ENCODE measurements around the gene SMPDL3A. TPM values are rescaled to one million over a fixed set of nuclear protein-coding genes. Genes with fewer than 3 reads are reported as not detected.

SMPDL3A gene
- total and polyA plus RNA-seq, 2 donors (not counting 1 experiment from before 2014, with no cell fraction given), result 0.21 to 2.0 TPM

DNA sequence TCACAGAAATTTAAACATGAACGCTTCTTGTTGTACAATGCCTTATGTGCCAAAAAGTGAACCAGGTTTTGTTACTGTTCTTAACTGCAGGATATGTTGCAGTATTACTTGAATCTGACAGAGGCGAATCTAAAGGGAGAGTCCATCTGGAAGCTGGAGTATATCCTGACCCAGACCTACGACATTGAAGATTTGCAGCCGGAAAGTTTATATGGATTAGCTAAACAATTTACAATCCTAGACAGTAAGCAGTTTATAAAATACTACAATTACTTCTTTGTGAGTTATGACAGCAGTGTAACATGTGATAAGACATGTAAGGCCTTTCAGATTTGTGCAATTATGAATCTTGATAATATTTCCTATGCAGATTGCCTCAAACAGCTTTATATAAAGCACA lies 19.9 kb downstream of the SMPDL3A start:
- DNase-seq, result no peak
- WGBS (ENCODE audit: insufficient coverage), result 100% methylated on average over 1 of the region's 4 CpGs
- no peaks in the 10 kb centered on the region for H3K9me3 ChIP-seq (ENCODE audit: control extremely low read depth in 1 of 3, control insufficient read depth in 2 of 3, insufficient read depth in 1 of 3, low read length in 2 of 3)
- intact Hi-C loops (cut with micrococcal nuclease), result no loop called here
- Mint-ChIP-seq H3K9me3 (ENCODE audit: insufficient read depth) (no peaks in the 10 kb centered on the region), H3K4me1 (no peaks in the 10 kb centered on the region), H3K27ac (no peak overlapping the region), H3K27me3 (no peaks in the 10 kb centered on the region), H3K4me3 (no peak overlapping the region)
- no peak overlapping the region for H3K27ac ChIP-seq (ENCODE audit: low read length in 2 of 2)
- ChIA-PET POLR2A (no interaction called here), CTCF (no interaction called here)
- no peaks in the 10 kb centered on the region for H3K79me2 ChIP-seq (ENCODE audit: control insufficient read depth, insufficient read depth, low read length)
- no peaks in the 10 kb centered on the region for H3K36me3 ChIP-seq (replicated peaks in 1 of 2; ENCODE audit: control extremely low read depth in 1 of 2, control insufficient read depth in 1 of 2, extremely low read depth in 1 of 2, insufficient read depth in 2 of 2, low read length in 1 of 2)
- no peaks in the 10 kb centered on the region for H3K4me1 ChIP-seq (ENCODE audit: control insufficient read depth in 2 of 2, insufficient read depth in 2 of 2, low read length in 2 of 2)
- H3K4me3 ChIP-seq (ENCODE audit: control extremely low read depth in 1 of 5, extremely low read depth in 1 of 5, insufficient read depth in 1 of 5, low read depth in 2 of 5, low read length in 4 of 5), result no peak overlapping the region
- no peak for TF ChIP-seq EZH2 (IDR thresholded peaks at IDR 0.05; ENCODE audit: borderline replicate concordance, insufficient read depth, low read depth, low read length, poor library complexity, severe bottlenecking)
- TF ChIP-seq, protein P1, sequence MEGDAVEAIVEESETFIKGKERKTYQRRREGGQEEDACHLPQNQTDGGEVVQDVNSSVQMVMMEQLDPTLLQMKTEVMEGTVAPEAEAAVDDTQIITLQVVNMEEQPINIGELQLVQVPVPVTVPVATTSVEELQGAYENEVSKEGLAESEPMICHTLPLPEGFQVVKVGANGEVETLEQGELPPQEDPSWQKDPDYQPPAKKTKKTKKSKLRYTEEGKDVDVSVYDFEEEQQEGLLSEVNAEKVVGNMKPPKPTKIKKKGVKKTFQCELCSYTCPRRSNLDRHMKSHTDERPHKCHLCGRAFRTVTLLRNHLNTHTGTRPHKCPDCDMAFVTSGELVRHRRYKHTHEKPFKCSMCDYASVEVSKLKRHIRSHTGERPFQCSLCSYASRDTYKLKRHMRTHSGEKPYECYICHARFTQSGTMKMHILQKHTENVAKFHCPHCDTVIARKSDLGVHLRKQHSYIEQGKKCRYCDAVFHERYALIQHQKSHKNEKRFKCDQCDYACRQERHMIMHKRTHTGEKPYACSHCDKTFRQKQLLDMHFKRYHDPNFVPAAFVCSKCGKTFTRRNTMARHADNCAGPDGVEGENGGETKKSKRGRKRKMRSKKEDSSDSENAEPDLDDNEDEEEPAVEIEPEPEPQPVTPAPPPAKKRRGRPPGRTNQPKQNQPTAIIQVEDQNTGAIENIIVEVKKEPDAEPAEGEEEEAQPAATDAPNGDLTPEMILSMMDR (IDR thresholded peaks at IDR 0.05), result no peak
- H3K27me3 ChIP-seq (replicated peaks in 1 of 4; ENCODE audit: control extremely low read depth in 1 of 4, control insufficient read depth in 3 of 4, insufficient read depth in 4 of 4, low read length in 3 of 4), result no peaks in the 10 kb centered on the region
- H2AFZ ChIP-seq (ENCODE audit: insufficient read depth, low read depth, low read length, poor library complexity, severe bottlenecking), result no peak overlapping the region
- no peak overlapping the region for H3K4me2 ChIP-seq (replicated peaks; ENCODE audit: low read depth, low read length, poor library complexity, severe bottlenecking)
- no peaks in the 10 kb centered on the region for H4K20me1 ChIP-seq (ENCODE audit: control insufficient read depth, insufficient read depth, low read length, poor library complexity, severe bottlenecking)
- ATAC-seq (ENCODE audit: low read depth), result no peak
- no peak overlapping the region for H3K9ac ChIP-seq (ENCODE audit: low read length)

DNA sequence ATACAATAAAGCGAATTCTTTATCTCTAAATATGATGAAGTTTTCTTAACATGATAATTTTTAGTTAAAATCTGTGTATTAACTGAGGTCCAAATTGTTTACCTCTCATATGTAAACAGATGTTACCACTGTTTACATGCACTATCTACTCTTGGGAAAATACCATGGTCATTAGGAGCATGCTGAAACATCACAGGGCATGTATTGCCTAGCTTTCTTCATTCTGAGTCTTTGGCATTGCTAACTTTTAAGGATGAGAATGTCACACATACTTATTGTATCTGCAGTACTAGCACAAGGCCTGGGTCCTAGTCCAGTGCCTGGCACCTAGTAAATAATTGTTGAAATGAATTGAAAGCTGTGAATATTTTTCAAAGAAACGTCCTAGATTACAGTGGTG lies 20.6 kb downstream of the SMPDL3A start:
- no peak overlapping the region for H2AFZ ChIP-seq (ENCODE audit: insufficient read depth, low read depth, low read length, poor library complexity, severe bottlenecking)
- H3K79me2 ChIP-seq (ENCODE audit: control insufficient read depth, insufficient read depth, low read length), result no peaks in the 10 kb centered on the region
- WGBS (ENCODE audit: insufficient coverage), result 90% methylated on average over 1 of the region's 2 CpGs
- Mint-ChIP-seq H3K27me3 (no peaks in the 10 kb centered on the region), H3K4me3 (no peak overlapping the region), H3K27ac (no peak overlapping the region), H3K4me1 (no peaks in the 10 kb centered on the region), H3K9me3 (ENCODE audit: insufficient read depth) (no peaks in the 10 kb centered on the region)
- ChIA-PET CTCF (no interaction called here), POLR2A (no interaction called here)
- H3K27ac ChIP-seq (ENCODE audit: low read length in 2 of 2), result no peak overlapping the region
- ATAC-seq (ENCODE audit: low read depth) (no peak), DNase-seq (no peak)
- no peak overlapping the region for H3K9ac ChIP-seq (ENCODE audit: low read length)
- no peaks in the 10 kb centered on the region for H3K4me1 ChIP-seq (ENCODE audit: control insufficient read depth in 2 of 2, insufficient read depth in 2 of 2, low read length in 2 of 2)
- no peak overlapping the region for H3K4me3 ChIP-seq (ENCODE audit: control extremely low read depth in 1 of 5, extremely low read depth in 1 of 5, insufficient read depth in 1 of 5, low read depth in 2 of 5, low read length in 4 of 5)
- H3K9me3 ChIP-seq (ENCODE audit: control extremely low read depth in 1 of 3, control insufficient read depth in 2 of 3, insufficient read depth in 1 of 3, low read length in 2 of 3), result no peaks in the 10 kb centered on the region
- intact Hi-C loops (cut with micrococcal nuclease), result no loop called here
- H3K4me2 ChIP-seq (replicated peaks; ENCODE audit: low read depth, low read length, poor library complexity, severe bottlenecking), result no peak overlapping the region
- H4K20me1 ChIP-seq (ENCODE audit: control insufficient read depth, insufficient read depth, low read length, poor library complexity, severe bottlenecking), result no peaks in the 10 kb centered on the region
- TF ChIP-seq, protein P1 (IDR thresholded peaks at IDR 0.05), result no peak
- TF ChIP-seq EZH2 (IDR thresholded peaks at IDR 0.05; ENCODE audit: borderline replicate concordance, insufficient read depth, low read depth, low read length, poor library complexity, severe bottlenecking), result no peak
- no peaks in the 10 kb centered on the region for H3K36me3 ChIP-seq (replicated peaks in 1 of 2; ENCODE audit: control extremely low read depth in 1 of 2, control insufficient read depth in 1 of 2, extremely low read depth in 1 of 2, insufficient read depth in 2 of 2, low read length in 1 of 2)
- H3K27me3 ChIP-seq (replicated peaks in 1 of 4; ENCODE audit: control extremely low read depth in 1 of 4, control insufficient read depth in 3 of 4, insufficient read depth in 4 of 4, low read length in 3 of 4), result no peaks in the 10 kb centered on the region

All from B cell (primary cell).